Panc1 (cell line): ENCODE measurements around the gene NMNAT3. TPM values are rescaled to one million over a fixed set of nuclear protein-coding genes. Genes with fewer than 3 reads are reported as not detected.

ENCODE experiments used
- ATAC-seq: fragments of 200-7000 bp; cut with Tn5 transposase; 2 replicates; pipeline ENCODE4 v1.9.1; 2020; ENCODE audit warnings: mild to moderate bottlenecking, moderate library complexity
- BruUV-seq: library from RNA; stranded (reverse); fragments of 400-500 nt; replicated peaks from 2 replicates; lab custom pipeline; 2021; lab: Mats Ljungman, UMichigan
- CTCF ChIA-PET: fragments of 300-600 bp; sonication (Branson Sonifier 250); formaldehyde crosslinking; loops from one replicate; lab custom pipeline; 2022; ENCODE audit warnings: antibody characterized with exemption; lab: Charles Lee
- POLR2A ChIA-PET: fragments of 300-600 bp; sonication (Branson Sonifier 250); formaldehyde crosslinking; loops from one replicate; lab custom pipeline; 2022; ENCODE audit warnings: antibody characterized with exemption; lab: Charles Lee
- DNase-seq: peaks from one replicate; pipeline ENCODE4 v3.0.0-alpha.2; 2010; ENCODE audit warnings: low read depth, low spot score
- H3K27ac ChIP-seq: 2 replicates; pipeline ENCODE4 v1.5.1; 2011; ENCODE audit warnings: mild to moderate bottlenecking, low read length, inconsistent platforms
- H3K27me3 ChIP-seq: fragments of 200-500 bp; sonication (Bioruptor generic); 2 replicates; pipeline ENCODE4 v1.6.0; 2014; ENCODE audit warnings: low read length, inconsistent platforms; ENCODE audit not compliant: control insufficient read depth, insufficient read depth
- H3K36me3 ChIP-seq: fragments of 200-500 bp; sonication (Bioruptor generic); 2 replicates; pipeline ENCODE4 v1.5.1; 2014; ENCODE audit warnings: inconsistent platforms, mild to moderate bottlenecking, low read length, moderate library complexity; ENCODE audit not compliant: control insufficient read depth, insufficient read depth
- H3K4me1 ChIP-seq: 2 replicates; pipeline ENCODE4 v1.5.1; 2011; ENCODE audit warnings: inconsistent platforms, mild to moderate bottlenecking, low read length, moderate library complexity; ENCODE audit not compliant: control insufficient read depth, insufficient read depth
- H3K4me3 ChIP-seq, 2 experiments: 2 replicates each; pipeline ENCODE4 v1.5.1; 2011 to 2012; ENCODE audit warnings: low read depth in 2 of 2, low read length in 2 of 2, mild to moderate bottlenecking in 2 of 2, inconsistent platforms in 1 of 2, moderate library complexity in 1 of 2
- H3K9me3 ChIP-seq: fragments of 200-500 bp; sonication (Bioruptor generic); 2 replicates; pipeline ENCODE4 v1.5.1; 2014; ENCODE audit warnings: low read depth, mild to moderate bottlenecking, inconsistent platforms, low read length, moderate library complexity; ENCODE audit not compliant: control insufficient read depth, insufficient read depth
- POLR2AphosphoS5 ChIP-seq: IDR thresholded peaks from 2 replicates; pipeline ENCODE4 v1.6.1; 2012; ENCODE audit warnings: mild to moderate bottlenecking, low read depth, low read length, moderate library complexity
- SIN3A ChIP-seq: IDR thresholded peaks from 2 replicates; pipeline ENCODE4 v1.6.1; 2012; ENCODE audit warnings: low read depth, mild to moderate bottlenecking, low read length, moderate library complexity, borderline replicate concordance; ENCODE audit not compliant: insufficient read depth
- TCF7L2 ChIP-seq: IDR thresholded peaks from 2 replicates; pipeline ENCODE4 v1.6.1; 2011; ENCODE audit warnings: mild to moderate bottlenecking, low read depth, low read length, inconsistent platforms
- in situ Hi-C: cut with HindIII; loops from 2 replicates; pipeline ENCODE4 v1.10.0; 2016; ENCODE audit warnings: low sequenced_read_pairs, low pct_unique_long_range_greater_than_20kb
- intact Hi-C: fragments of 100-400 bp; cut with micrococcal nuclease; formaldehyde crosslinking; loops from one replicate; pipeline ENCODE4 v1.10.0; 2022; ENCODE audit not compliant: unreplicated experiment
- total RNA-seq: library from RNA; stranded (reverse); gene quantifications from one replicate; pipeline ENCODE4 v1.2.1, GENCODE V29; 2021; ENCODE audit not compliant: unreplicated experiment
- TF ChIP-seq, protein P1 (sequence below), 2 experiments: IDR thresholded peaks; 2 replicates each; pipeline ENCODE4 v1.6.1; 2011 to 2012; ENCODE audit warnings: low read depth in 2 of 2, control low read depth in 1 of 2, low read length in 1 of 2, mild to moderate bottlenecking in 1 of 2, moderate library complexity in 1 of 2; ENCODE audit not compliant: insufficient read depth in 1 of 2
- TF ChIP-seq, protein P2 (sequence below): fragments of 450-650 bp; IDR thresholded peaks from 2 replicates; pipeline ENCODE4 v1.5.1; 2017; ENCODE audit warnings: mild to moderate bottlenecking

NMNAT3 gene
- total RNA-seq, 1 experiment from 2014 or later, result 1.9 TPM

DNA sequence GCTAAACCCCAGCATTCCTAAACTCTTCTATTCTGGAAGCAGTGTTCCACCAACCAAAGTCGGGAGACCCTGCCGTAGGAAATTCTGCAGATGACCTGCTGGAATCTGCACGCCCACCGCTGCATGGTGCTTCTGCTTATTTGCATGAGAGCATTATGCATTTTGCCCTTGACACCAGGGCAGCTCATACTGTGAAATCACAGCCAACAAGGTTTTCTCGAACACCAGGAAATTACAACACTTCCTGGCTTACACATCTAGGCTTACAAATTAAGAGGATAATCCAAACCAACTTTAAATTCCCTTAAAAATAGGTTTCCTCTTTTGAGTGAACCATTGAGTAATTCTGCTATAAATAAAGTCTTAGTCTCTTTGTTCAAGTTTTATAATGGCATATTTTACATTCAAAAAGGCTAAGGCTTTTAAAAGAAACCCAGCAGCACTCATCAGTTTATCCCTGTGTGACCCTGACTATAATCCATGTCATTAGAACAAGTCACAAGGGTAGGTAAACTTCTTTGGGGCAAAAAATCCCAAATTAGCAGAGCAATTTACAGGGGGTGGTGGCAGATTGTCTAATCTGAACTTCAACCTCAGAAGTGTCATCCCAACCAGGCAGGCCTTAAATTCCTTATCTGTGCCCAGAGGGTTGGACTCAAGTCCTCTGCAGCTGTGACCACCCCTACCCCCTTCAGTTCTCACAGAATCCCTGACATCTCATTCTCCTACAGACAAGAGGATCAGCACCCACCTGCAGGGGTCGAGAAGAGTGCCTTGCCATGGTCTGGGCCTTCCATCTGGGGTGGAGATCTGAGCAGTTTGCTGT, 104.7 kb downstream of the NMNAT3 start:
- ChIA-PET POLR2A (no interaction called here), CTCF (no interaction called here)
- in situ Hi-C loops, result no loop called here
- TF ChIP-seq, protein P1, sequence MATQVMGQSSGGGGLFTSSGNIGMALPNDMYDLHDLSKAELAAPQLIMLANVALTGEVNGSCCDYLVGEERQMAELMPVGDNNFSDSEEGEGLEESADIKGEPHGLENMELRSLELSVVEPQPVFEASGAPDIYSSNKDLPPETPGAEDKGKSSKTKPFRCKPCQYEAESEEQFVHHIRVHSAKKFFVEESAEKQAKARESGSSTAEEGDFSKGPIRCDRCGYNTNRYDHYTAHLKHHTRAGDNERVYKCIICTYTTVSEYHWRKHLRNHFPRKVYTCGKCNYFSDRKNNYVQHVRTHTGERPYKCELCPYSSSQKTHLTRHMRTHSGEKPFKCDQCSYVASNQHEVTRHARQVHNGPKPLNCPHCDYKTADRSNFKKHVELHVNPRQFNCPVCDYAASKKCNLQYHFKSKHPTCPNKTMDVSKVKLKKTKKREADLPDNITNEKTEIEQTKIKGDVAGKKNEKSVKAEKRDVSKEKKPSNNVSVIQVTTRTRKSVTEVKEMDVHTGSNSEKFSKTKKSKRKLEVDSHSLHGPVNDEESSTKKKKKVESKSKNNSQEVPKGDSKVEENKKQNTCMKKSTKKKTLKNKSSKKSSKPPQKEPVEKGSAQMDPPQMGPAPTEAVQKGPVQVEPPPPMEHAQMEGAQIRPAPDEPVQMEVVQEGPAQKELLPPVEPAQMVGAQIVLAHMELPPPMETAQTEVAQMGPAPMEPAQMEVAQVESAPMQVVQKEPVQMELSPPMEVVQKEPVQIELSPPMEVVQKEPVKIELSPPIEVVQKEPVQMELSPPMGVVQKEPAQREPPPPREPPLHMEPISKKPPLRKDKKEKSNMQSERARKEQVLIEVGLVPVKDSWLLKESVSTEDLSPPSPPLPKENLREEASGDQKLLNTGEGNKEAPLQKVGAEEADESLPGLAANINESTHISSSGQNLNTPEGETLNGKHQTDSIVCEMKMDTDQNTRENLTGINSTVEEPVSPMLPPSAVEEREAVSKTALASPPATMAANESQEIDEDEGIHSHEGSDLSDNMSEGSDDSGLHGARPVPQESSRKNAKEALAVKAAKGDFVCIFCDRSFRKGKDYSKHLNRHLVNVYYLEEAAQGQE (IDR thresholded peaks at IDR 0.05; ENCODE audit: insufficient read depth in 1 of 2, low read depth in 2 of 2, low read length in 1 of 2), result no peak
- no peak for TF ChIP-seq SIN3A
- Histone ChIP-seq H3K4me3 (no peak overlapping the region), H3K27ac (no peak overlapping the region), H3K4me1 (no peaks in the 10 kb centered on the region), H3K27me3 (no peaks in the 10 kb centered on the region), H3K9me3 (no peaks in the 10 kb centered on the region), H3K36me3 (no peaks in the 10 kb centered on the region)
- DNase-seq, result no peak
- BruUV-seq, result no TSS peak
- intact Hi-C loops, result no loop called here
- no peak for ATAC-seq

DNA sequence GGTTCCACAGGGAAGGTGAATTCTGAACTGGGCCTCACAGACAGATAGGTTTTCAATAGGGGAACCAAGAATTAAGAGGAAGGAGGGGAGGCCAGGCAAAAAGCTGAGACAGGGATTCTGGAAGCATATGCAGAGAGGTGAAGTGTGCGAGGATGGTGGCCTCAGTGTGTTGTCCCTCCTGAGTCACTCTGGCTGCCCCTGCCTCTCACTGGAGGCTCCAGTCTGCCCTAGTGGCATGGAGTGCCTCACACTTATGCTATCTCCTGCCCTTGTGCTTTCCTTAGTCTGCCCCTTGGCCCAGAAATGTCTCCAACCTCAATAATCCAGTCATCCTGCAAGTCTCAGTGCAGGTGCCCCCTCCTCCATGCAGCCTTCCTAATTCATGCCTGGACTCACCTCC, 106.1 kb downstream of the NMNAT3 start:
- BruUV-seq, result no TSS peak
- ChIA-PET CTCF (no interaction called here), POLR2A (no interaction called here)
- in situ Hi-C loops (no loop called here), intact Hi-C loops (no loop called here)
- Histone ChIP-seq H3K9me3 (no peaks in the 10 kb centered on the region), H3K36me3 (no peaks in the 10 kb centered on the region), H3K27ac (no peak overlapping the region), H3K27me3 (no peaks in the 10 kb centered on the region), H3K4me1 (no peaks in the 10 kb centered on the region), H3K4me3 (no peak overlapping the region)
- no peak for DNase-seq
- no peak for ATAC-seq
- no peak for TF ChIP-seq POLR2AphosphoS5
- TF ChIP-seq, protein P2, sequence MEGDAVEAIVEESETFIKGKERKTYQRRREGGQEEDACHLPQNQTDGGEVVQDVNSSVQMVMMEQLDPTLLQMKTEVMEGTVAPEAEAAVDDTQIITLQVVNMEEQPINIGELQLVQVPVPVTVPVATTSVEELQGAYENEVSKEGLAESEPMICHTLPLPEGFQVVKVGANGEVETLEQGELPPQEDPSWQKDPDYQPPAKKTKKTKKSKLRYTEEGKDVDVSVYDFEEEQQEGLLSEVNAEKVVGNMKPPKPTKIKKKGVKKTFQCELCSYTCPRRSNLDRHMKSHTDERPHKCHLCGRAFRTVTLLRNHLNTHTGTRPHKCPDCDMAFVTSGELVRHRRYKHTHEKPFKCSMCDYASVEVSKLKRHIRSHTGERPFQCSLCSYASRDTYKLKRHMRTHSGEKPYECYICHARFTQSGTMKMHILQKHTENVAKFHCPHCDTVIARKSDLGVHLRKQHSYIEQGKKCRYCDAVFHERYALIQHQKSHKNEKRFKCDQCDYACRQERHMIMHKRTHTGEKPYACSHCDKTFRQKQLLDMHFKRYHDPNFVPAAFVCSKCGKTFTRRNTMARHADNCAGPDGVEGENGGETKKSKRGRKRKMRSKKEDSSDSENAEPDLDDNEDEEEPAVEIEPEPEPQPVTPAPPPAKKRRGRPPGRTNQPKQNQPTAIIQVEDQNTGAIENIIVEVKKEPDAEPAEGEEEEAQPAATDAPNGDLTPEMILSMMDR, result no peak
- TF ChIP-seq, protein P1 (IDR thresholded peaks at IDR 0.05; ENCODE audit: insufficient read depth in 1 of 2, low read depth in 2 of 2, low read length in 1 of 2), result no peak
- TF ChIP-seq TCF7L2, result no peak
